H1 (cell line): ENCODE data around the gene TRAF1. TPM values are rescaled to one million over a fixed set of nuclear protein-coding genes. Genes with fewer than 3 reads are reported as not detected.

Experiments
- CREB1 ChIP-seq: IDR thresholded peaks from 2 replicates; pipeline ENCODE4 v1.6.1; 2012; ENCODE audit warnings: inconsistent platforms
- KDM1A ChIP-seq: fragments of 200-600, 300-600 bp; sonication (generic); IDR thresholded peaks from 2 replicates; pipeline ENCODE4 v1.7.1; 2016; ENCODE audit warnings: mild to moderate bottlenecking, low read length, borderline replicate concordance
- SIN3A ChIP-seq, 2 experiments: IDR thresholded peaks in 1 of 2; conservative IDR thresholded peaks in 1 of 2; 2 replicates each; pipeline ENCODE4 v1.6.1; 2011 to 2012; ENCODE audit warnings: low read length in 2 of 2, improper control_type of control experiment in 1 of 2, low read depth in 1 of 2, mild to moderate bottlenecking in 1 of 2
- TAF7 ChIP-seq: optimal IDR thresholded peaks from 2 replicates; pipeline ENCODE3; 2011; ENCODE audit warnings: low read depth, mild to moderate bottlenecking, inconsistent platforms, low read length, moderate library complexity, borderline replicate concordance
- ZNF274 ChIP-seq: IDR thresholded peaks from 2 replicates; pipeline ENCODE4 v1.7.0; 2012; ENCODE audit warnings: low read length, borderline replicate concordance; ENCODE audit errors: extremely low read depth
- polyA plus RNA-seq, 7 experiments: library from polyadenylated mRNA; depleted of rRNA in 3 of 7; stranded (reverse) in 5 of 7; unstranded in 2 of 7; fragments of >200 nt in 5 of 7; fragments of 200-250 nt in 2 of 7; gene quantifications; 1 replicate in 5 of 7; 2 replicates in 1 of 7; 4 replicates in 1 of 7; pipeline versions ENCODE4 v1.2.1 to v1.2.3, GENCODE V29; 2011 to 2013; ENCODE audit warnings: missing spikeins in 2 of 7, mixed read lengths in 2 of 7
- total RNA-seq: library from RNA; stranded (reverse); fragmentation: NEBNext Ultra II Directional; extraction: Animal tissue kit (Norgen Biotek cat#: 25700); gene quantifications from 2 replicates; pipeline ENCODE4 v1.2.1, GENCODE V29; 2021
- TF ChIP-seq, protein P1 (sequence below): fragments of 300-600 bp; sonication (generic); IDR thresholded peaks from 2 replicates; pipeline ENCODE4 v1.7.1; 2012; ENCODE audit warnings: low read length, moderate library complexity, mild to moderate bottlenecking, inconsistent platforms; ENCODE audit not compliant: insufficient replicate concordance

TRAF1 gene
- total and polyA plus RNA-seq, 2 of the 8 experiments (the other 6 are each of a cell fraction or from before 2014, with no cell fraction given) = 1.6 to 3.2 TPM

GRCh38 chr9:120879446-120879845 is 47.1 kb downstream of the TRAF1 start (continued):
- TF ChIP-seq, protein P1, sequence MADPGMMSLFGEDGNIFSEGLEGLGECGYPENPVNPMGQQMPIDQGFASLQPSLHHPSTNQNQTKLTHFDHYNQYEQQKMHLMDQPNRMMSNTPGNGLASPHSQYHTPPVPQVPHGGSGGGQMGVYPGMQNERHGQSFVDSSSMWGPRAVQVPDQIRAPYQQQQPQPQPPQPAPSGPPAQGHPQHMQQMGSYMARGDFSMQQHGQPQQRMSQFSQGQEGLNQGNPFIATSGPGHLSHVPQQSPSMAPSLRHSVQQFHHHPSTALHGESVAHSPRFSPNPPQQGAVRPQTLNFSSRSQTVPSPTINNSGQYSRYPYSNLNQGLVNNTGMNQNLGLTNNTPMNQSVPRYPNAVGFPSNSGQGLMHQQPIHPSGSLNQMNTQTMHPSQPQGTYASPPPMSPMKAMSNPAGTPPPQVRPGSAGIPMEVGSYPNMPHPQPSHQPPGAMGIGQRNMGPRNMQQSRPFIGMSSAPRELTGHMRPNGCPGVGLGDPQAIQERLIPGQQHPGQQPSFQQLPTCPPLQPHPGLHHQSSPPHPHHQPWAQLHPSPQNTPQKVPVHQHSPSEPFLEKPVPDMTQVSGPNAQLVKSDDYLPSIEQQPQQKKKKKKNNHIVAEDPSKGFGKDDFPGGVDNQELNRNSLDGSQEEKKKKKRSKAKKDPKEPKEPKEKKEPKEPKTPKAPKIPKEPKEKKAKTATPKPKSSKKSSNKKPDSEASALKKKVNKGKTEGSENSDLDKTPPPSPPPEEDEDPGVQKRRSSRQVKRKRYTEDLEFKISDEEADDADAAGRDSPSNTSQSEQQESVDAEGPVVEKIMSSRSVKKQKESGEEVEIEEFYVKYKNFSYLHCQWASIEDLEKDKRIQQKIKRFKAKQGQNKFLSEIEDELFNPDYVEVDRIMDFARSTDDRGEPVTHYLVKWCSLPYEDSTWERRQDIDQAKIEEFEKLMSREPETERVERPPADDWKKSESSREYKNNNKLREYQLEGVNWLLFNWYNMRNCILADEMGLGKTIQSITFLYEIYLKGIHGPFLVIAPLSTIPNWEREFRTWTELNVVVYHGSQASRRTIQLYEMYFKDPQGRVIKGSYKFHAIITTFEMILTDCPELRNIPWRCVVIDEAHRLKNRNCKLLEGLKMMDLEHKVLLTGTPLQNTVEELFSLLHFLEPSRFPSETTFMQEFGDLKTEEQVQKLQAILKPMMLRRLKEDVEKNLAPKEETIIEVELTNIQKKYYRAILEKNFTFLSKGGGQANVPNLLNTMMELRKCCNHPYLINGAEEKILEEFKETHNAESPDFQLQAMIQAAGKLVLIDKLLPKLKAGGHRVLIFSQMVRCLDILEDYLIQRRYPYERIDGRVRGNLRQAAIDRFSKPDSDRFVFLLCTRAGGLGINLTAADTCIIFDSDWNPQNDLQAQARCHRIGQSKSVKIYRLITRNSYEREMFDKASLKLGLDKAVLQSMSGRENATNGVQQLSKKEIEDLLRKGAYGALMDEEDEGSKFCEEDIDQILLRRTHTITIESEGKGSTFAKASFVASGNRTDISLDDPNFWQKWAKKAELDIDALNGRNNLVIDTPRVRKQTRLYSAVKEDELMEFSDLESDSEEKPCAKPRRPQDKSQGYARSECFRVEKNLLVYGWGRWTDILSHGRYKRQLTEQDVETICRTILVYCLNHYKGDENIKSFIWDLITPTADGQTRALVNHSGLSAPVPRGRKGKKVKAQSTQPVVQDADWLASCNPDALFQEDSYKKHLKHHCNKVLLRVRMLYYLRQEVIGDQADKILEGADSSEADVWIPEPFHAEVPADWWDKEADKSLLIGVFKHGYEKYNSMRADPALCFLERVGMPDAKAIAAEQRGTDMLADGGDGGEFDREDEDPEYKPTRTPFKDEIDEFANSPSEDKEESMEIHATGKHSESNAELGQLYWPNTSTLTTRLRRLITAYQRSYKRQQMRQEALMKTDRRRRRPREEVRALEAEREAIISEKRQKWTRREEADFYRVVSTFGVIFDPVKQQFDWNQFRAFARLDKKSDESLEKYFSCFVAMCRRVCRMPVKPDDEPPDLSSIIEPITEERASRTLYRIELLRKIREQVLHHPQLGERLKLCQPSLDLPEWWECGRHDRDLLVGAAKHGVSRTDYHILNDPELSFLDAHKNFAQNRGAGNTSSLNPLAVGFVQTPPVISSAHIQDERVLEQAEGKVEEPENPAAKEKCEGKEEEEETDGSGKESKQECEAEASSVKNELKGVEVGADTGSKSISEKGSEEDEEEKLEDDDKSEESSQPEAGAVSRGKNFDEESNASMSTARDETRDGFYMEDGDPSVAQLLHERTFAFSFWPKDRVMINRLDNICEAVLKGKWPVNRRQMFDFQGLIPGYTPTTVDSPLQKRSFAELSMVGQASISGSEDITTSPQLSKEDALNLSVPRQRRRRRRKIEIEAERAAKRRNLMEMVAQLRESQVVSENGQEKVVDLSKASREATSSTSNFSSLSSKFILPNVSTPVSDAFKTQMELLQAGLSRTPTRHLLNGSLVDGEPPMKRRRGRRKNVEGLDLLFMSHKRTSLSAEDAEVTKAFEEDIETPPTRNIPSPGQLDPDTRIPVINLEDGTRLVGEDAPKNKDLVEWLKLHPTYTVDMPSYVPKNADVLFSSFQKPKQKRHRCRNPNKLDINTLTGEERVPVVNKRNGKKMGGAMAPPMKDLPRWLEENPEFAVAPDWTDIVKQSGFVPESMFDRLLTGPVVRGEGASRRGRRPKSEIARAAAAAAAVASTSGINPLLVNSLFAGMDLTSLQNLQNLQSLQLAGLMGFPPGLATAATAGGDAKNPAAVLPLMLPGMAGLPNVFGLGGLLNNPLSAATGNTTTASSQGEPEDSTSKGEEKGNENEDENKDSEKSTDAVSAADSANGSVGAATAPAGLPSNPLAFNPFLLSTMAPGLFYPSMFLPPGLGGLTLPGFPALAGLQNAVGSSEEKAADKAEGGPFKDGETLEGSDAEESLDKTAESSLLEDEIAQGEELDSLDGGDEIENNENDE = no peak
- TF ChIP-seq CREB1 (no peak), TAF7 (no peak), KDM1A (no peak), ZNF274 (no peak), SIN3A (conservative IDR thresholded peaks at IDR 0.05 in 1 of 2, IDR thresholded peaks at IDR 0.05 in 1 of 2; ENCODE audit: low read depth in 1 of 2, low read length in 2 of 2) (no peak)
